ENCODE measurements around the gene NUP214.

- TF ChIP-seq, protein P1, sequence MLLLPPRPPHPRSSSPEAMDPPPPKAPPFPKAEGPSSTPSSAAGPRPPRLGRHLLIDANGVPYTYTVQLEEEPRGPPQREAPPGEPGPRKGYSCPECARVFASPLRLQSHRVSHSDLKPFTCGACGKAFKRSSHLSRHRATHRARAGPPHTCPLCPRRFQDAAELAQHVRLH (tag by site-specific recombination; IDR thresholded peaks at IDR 0.05): no peak
- TF ChIP-seq, protein P2, sequence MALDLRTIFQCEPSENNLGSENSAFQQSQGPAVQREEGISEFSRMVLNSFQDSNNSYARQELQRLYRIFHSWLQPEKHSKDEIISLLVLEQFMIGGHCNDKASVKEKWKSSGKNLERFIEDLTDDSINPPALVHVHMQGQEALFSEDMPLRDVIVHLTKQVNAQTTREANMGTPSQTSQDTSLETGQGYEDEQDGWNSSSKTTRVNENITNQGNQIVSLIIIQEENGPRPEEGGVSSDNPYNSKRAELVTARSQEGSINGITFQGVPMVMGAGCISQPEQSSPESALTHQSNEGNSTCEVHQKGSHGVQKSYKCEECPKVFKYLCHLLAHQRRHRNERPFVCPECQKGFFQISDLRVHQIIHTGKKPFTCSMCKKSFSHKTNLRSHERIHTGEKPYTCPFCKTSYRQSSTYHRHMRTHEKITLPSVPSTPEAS (tag by site-specific recombination; IDR thresholded peaks at IDR 0.05): no peak
- no peak for TF ChIP-seq ZNF768 (tag by site-specific recombination; IDR thresholded peaks at IDR 0.05)
- no peak for TF ChIP-seq ZNF626 (tag by site-specific recombination; IDR thresholded peaks at IDR 0.05)
- TF ChIP-seq ZNF785 (tag by site-specific recombination; IDR thresholded peaks at IDR 0.05): no peak
- TF ChIP-seq ZNF366 (tag by site-specific recombination; conservative IDR thresholded peaks at IDR 0.05): no peak
- TF ChIP-seq, protein P3, sequence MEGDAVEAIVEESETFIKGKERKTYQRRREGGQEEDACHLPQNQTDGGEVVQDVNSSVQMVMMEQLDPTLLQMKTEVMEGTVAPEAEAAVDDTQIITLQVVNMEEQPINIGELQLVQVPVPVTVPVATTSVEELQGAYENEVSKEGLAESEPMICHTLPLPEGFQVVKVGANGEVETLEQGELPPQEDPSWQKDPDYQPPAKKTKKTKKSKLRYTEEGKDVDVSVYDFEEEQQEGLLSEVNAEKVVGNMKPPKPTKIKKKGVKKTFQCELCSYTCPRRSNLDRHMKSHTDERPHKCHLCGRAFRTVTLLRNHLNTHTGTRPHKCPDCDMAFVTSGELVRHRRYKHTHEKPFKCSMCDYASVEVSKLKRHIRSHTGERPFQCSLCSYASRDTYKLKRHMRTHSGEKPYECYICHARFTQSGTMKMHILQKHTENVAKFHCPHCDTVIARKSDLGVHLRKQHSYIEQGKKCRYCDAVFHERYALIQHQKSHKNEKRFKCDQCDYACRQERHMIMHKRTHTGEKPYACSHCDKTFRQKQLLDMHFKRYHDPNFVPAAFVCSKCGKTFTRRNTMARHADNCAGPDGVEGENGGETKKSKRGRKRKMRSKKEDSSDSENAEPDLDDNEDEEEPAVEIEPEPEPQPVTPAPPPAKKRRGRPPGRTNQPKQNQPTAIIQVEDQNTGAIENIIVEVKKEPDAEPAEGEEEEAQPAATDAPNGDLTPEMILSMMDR (tag by site-specific recombination; IDR thresholded peaks at IDR 0.05): no peak
- TF ChIP-seq, protein P4, sequence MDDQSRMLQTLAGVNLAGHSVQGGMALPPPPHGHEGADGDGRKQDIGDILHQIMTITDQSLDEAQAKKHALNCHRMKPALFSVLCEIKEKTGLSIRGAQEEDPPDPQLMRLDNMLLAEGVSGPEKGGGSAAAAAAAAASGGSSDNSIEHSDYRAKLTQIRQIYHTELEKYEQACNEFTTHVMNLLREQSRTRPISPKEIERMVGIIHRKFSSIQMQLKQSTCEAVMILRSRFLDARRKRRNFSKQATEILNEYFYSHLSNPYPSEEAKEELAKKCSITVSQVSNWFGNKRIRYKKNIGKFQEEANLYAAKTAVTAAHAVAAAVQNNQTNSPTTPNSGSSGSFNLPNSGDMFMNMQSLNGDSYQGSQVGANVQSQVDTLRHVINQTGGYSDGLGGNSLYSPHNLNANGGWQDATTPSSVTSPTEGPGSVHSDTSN (CRISPR knock-in tag; IDR thresholded peaks at IDR 0.05): no peak
- no peak for TF ChIP-seq ZNF830 (tag by site-specific recombination; IDR thresholded peaks at IDR 0.05; ENCODE audit: low read depth)
- TF ChIP-seq, protein P5, sequence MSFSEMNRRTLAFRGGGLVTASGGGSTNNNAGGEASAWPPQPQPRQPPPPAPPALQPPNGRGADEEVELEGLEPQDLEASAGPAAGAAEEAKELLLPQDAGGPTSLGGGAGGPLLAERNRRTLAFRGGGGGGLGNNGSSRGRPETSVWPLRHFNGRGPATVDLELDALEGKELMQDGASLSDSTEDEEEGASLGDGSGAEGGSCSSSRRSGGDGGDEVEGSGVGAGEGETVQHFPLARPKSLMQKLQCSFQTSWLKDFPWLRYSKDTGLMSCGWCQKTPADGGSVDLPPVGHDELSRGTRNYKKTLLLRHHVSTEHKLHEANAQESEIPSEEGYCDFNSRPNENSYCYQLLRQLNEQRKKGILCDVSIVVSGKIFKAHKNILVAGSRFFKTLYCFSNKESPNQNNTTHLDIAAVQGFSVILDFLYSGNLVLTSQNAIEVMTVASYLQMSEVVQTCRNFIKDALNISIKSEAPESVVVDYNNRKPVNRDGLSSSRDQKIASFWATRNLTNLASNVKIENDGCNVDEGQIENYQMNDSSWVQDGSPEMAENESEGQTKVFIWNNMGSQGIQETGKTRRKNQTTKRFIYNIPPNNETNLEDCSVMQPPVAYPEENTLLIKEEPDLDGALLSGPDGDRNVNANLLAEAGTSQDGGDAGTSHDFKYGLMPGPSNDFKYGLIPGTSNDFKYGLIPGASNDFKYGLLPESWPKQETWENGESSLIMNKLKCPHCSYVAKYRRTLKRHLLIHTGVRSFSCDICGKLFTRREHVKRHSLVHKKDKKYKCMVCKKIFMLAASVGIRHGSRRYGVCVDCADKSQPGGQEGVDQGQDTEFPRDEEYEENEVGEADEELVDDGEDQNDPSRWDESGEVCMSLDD (tag by site-specific recombination; IDR thresholded peaks at IDR 0.05): no peak
- no peak for TF ChIP-seq ZNF530 (tag by site-specific recombination; IDR thresholded peaks at IDR 0.05; ENCODE audit: low read depth)
Measured at GRCh38 chr9:131240047-131240921, 114.9 kb downstream of the NUP214 start.
